Liver (tissue), 9 donors: ENCODE data around the gene ASB2. TPM values are rescaled to one million over a fixed set of nuclear protein-coding genes. Genes with fewer than 3 reads are reported as not detected.

Source experiments
- DNase-seq: peaks from one replicate; pipeline ENCODE4 v3.0.0-alpha.2; 2017; ENCODE audit warnings: low spot score
- H3K27ac ChIP-seq, 2 donors: one replicate each; pipeline ENCODE4 v1.7.0; 2013; ENCODE audit warnings: inconsistent platforms in 2 of 2, low read length in 2 of 2, control low read depth in 1 of 2, low read depth in 1 of 2, mild to moderate bottlenecking in 1 of 2
- H3K27me3 ChIP-seq, 4 donors: one replicate each; pipeline versions ENCODE4 v1.6.1 to v1.7.0; 2013; ENCODE audit warnings: low read length in 3 of 4, inconsistent platforms in 1 of 4, mild to moderate bottlenecking in 1 of 4, moderate library complexity in 1 of 4; ENCODE audit not compliant: control insufficient read depth in 4 of 4, insufficient read depth in 4 of 4
- H3K36me3 ChIP-seq, 4 donors: one replicate each; pipeline versions ENCODE4 v1.6.1 to v1.7.0; 2013; ENCODE audit warnings: low read length in 3 of 4, mild to moderate bottlenecking in 3 of 4, low read depth in 1 of 4, moderate library complexity in 1 of 4; ENCODE audit not compliant: control insufficient read depth in 4 of 4, insufficient read depth in 3 of 4
- H3K4me1 ChIP-seq, 4 donors: one replicate each; pipeline versions ENCODE4 v1.6.1 to v1.7.0; 2013; ENCODE audit warnings: low read length in 3 of 4, mild to moderate bottlenecking in 3 of 4, moderate library complexity in 1 of 4; ENCODE audit not compliant: control insufficient read depth in 4 of 4, insufficient read depth in 4 of 4
- H3K4me3 ChIP-seq, 3 donors: one replicate each; pipeline versions ENCODE4 v1.6.1 to v1.7.0; 2013; ENCODE audit warnings: low read length in 3 of 3, control low read depth in 1 of 3, low read depth in 1 of 3, mild to moderate bottlenecking in 1 of 3
- H3K9ac ChIP-seq, 2 donors: one replicate each; pipeline ENCODE4 v1.7.0; 2013; ENCODE audit warnings: low read length in 2 of 2, mild to moderate bottlenecking in 2 of 2, moderate library complexity in 2 of 2, control low read depth in 1 of 2, low read depth in 1 of 2
- H3K9me3 ChIP-seq, 4 donors: one replicate each; pipeline versions ENCODE4 v1.6.1 to v1.7.0; 2013; ENCODE audit warnings: low read length in 3 of 4; ENCODE audit not compliant: control insufficient read depth in 4 of 4
- EGR1 ChIP-seq, 2 donors: IDR thresholded peaks; 2 replicates each; pipeline ENCODE4 v1.6.1; 2016 to 2018; ENCODE audit warnings: antibody characterized with exemption in 2 of 2, low read depth in 2 of 2
- FOXA1 ChIP-seq: IDR thresholded peaks from 2 replicates; pipeline ENCODE4 v1.6.1; 2016; ENCODE audit warnings: antibody characterized with exemption
- FOXA2 ChIP-seq: IDR thresholded peaks from 2 replicates; pipeline ENCODE4 v1.6.1; 2016; ENCODE audit warnings: antibody characterized with exemption
- GABPA ChIP-seq, 2 donors: IDR thresholded peaks in 1 of 2; conservative IDR thresholded peaks in 1 of 2; 2 replicates each; pipeline ENCODE4 v1.6.1; 2016; ENCODE audit warnings: antibody characterized with exemption in 2 of 2, mild to moderate bottlenecking in 1 of 2, moderate library complexity in 1 of 2
- HNF4A ChIP-seq, 2 donors: conservative IDR thresholded peaks; 2 replicates each; pipeline ENCODE4 v1.6.1; 2016; ENCODE audit warnings: antibody characterized with exemption in 2 of 2, mild to moderate bottlenecking in 2 of 2
- HNF4G ChIP-seq: IDR thresholded peaks from 2 replicates; pipeline ENCODE4 v1.6.1; 2016; ENCODE audit warnings: antibody characterized with exemption
- JUND ChIP-seq, 2 donors: IDR thresholded peaks; 2 replicates each; pipeline ENCODE4 v1.6.1; 2016; ENCODE audit warnings: antibody characterized with exemption in 2 of 2
- NR2F2 ChIP-seq: IDR thresholded peaks from 2 replicates; pipeline ENCODE4 v1.6.1; 2016; ENCODE audit warnings: antibody characterized with exemption
- RAD21 ChIP-seq, 2 donors: IDR thresholded peaks; 2 replicates each; pipeline ENCODE4 v1.6.1; 2016; ENCODE audit warnings: antibody characterized with exemption in 2 of 2, mild to moderate bottlenecking in 2 of 2
- RXRA ChIP-seq, 2 donors: IDR thresholded peaks; 2 replicates each; pipeline ENCODE4 v1.6.1; 2017 to 2018; ENCODE audit warnings: antibody characterized with exemption in 2 of 2, mild to moderate bottlenecking in 1 of 2
- SP1 ChIP-seq: IDR thresholded peaks from 2 replicates; pipeline ENCODE4 v1.6.1; 2018; ENCODE audit warnings: antibody characterized with exemption, mild to moderate bottlenecking
- TAF1 ChIP-seq: conservative IDR thresholded peaks from 2 replicates; pipeline ENCODE4 v1.6.1; 2016; ENCODE audit warnings: antibody characterized with exemption, mild to moderate bottlenecking
- YY1 ChIP-seq: IDR thresholded peaks from 2 replicates; pipeline ENCODE4 v1.6.1; 2016; ENCODE audit warnings: antibody characterized with exemption, mild to moderate bottlenecking
- WGBS: extraction: QIAGEN DNeasy Blood & Tissue Kit; methylation state at CpG from one replicate; pipeline ENCODE4 v1.1.7; 2013; 5-methylcytosine and 5-hydroxymethylcytosine counted together
- polyA plus RNA-seq, 2 donors: library from polyadenylated mRNA; stranded (reverse) in 1 of 2; unstranded in 1 of 2; fragments of 200-250 nt in 1 of 2; fragments of >200 nt in 1 of 2; fragmentation: Nextera tagmentation in 1 of 2; extraction: Ambion mirVana in 1 of 2; gene quantifications; one replicate each; pipeline versions ENCODE4 v1.2.1 to v1.2.3, GENCODE V29; 2013 to 2015
- total RNA-seq, 2 donors: library from RNA; depleted of rRNA; stranded (reverse); fragments of >200 nt; gene quantifications; one replicate each; pipeline ENCODE4 v1.2.3, GENCODE V29; 2014
- TF ChIP-seq, protein P1 (sequence below): fragments of 150-350 bp; IDR thresholded peaks from 2 replicates; pipeline ENCODE4 v1.5.1; 2017; ENCODE audit warnings: improper control_type of control experiment, low read depth, low read length; ENCODE audit not compliant: missing input control
- TF ChIP-seq, protein P2 (sequence below): IDR thresholded peaks from 2 replicates; pipeline ENCODE4 v1.6.1; 2016; ENCODE audit warnings: antibody characterized with exemption
- TF ChIP-seq, protein P3 (sequence below): IDR thresholded peaks from 2 replicates; pipeline ENCODE4 v1.6.1; 2016; ENCODE audit warnings: antibody characterized with exemption, mild to moderate bottlenecking
- TF ChIP-seq, protein P4 (sequence below): IDR thresholded peaks from 2 replicates; pipeline ENCODE4 v1.6.1; 2016; ENCODE audit warnings: antibody characterized with exemption
- TF ChIP-seq, protein P5 (sequence below): IDR thresholded peaks from 2 replicates; pipeline ENCODE4 v1.6.1; 2016; ENCODE audit warnings: antibody characterized with exemption
- donor health status: healthy.
- donor health status: healthy.
- donor health status: healthy.
- donor health status: healthy.
- donor health status: healthy.

ASB2 gene
- total and polyA plus RNA-seq, 4 donors: 0.18 to 0.56 (median 0.38) TPM

GRCh38 chr14:93892505-93892839, 83.9 kb downstream of the ASB2 start:
- DNase-seq: no peak
- TF ChIP-seq NR2F2 (no peak), TAF1 (no peak), HNF4A (conservative IDR thresholded peaks at IDR 0.05) (no peak), SP1 (no peak), GABPA (IDR thresholded peaks at IDR 0.05 in 1 of 2, conservative IDR thresholded peaks at IDR 0.05 in 1 of 2) (no peak)
- TF ChIP-seq, protein P1, sequence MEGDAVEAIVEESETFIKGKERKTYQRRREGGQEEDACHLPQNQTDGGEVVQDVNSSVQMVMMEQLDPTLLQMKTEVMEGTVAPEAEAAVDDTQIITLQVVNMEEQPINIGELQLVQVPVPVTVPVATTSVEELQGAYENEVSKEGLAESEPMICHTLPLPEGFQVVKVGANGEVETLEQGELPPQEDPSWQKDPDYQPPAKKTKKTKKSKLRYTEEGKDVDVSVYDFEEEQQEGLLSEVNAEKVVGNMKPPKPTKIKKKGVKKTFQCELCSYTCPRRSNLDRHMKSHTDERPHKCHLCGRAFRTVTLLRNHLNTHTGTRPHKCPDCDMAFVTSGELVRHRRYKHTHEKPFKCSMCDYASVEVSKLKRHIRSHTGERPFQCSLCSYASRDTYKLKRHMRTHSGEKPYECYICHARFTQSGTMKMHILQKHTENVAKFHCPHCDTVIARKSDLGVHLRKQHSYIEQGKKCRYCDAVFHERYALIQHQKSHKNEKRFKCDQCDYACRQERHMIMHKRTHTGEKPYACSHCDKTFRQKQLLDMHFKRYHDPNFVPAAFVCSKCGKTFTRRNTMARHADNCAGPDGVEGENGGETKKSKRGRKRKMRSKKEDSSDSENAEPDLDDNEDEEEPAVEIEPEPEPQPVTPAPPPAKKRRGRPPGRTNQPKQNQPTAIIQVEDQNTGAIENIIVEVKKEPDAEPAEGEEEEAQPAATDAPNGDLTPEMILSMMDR: no peak
- TF ChIP-seq, protein P2, sequence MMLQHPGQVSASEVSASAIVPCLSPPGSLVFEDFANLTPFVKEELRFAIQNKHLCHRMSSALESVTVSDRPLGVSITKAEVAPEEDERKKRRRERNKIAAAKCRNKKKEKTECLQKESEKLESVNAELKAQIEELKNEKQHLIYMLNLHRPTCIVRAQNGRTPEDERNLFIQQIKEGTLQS: no peak
- no peaks in the 10 kb centered on the region for H3K9me3 ChIP-seq
- no peaks in the 10 kb centered on the region for H3K36me3 ChIP-seq
- no peak overlapping the region for H3K4me3 ChIP-seq
- 63% methylated on average over 5 of the region's 5 CpGs for WGBS
- no peak overlapping the region for H3K9ac ChIP-seq
- no peaks in the 10 kb centered on the region for H3K4me1 ChIP-seq
- H3K27ac ChIP-seq: no peak overlapping the region
- no peaks in the 10 kb centered on the region for H3K27me3 ChIP-seq

- H3K27me3 ChIP-seq: no peaks in the 10 kb centered on the region
- H3K9me3 ChIP-seq: no peaks in the 10 kb centered on the region
- no peaks in the 10 kb centered on the region for H3K36me3 ChIP-seq
- no peak overlapping the region for H3K4me3 ChIP-seq
- DNase-seq: no peak
- H3K9ac ChIP-seq: no peak overlapping the region
- no peaks in the 10 kb centered on the region for H3K4me1 ChIP-seq
- H3K27ac ChIP-seq: no peak overlapping the region
- TF ChIP-seq FOXA2 (no peak), EGR1 (IDR thresholded peaks at IDR 0.05; ENCODE audit: low read depth in 2 of 2) (no peak), HNF4G (no peak), TAF1 (no peak), NR2F2 (no peak), RAD21 (IDR thresholded peaks at IDR 0.05) (no peak), FOXA1 (no peak), GABPA (IDR thresholded peaks at IDR 0.05 in 1 of 2, conservative IDR thresholded peaks at IDR 0.05 in 1 of 2) (no peak), YY1 (no peak), HNF4A (conservative IDR thresholded peaks at IDR 0.05) (no peak), RXRA (IDR thresholded peaks at IDR 0.05) (no peak), JUND (IDR thresholded peaks at IDR 0.05) (no peak), SP1 (no peak)
- TF ChIP-seq, protein P3, sequence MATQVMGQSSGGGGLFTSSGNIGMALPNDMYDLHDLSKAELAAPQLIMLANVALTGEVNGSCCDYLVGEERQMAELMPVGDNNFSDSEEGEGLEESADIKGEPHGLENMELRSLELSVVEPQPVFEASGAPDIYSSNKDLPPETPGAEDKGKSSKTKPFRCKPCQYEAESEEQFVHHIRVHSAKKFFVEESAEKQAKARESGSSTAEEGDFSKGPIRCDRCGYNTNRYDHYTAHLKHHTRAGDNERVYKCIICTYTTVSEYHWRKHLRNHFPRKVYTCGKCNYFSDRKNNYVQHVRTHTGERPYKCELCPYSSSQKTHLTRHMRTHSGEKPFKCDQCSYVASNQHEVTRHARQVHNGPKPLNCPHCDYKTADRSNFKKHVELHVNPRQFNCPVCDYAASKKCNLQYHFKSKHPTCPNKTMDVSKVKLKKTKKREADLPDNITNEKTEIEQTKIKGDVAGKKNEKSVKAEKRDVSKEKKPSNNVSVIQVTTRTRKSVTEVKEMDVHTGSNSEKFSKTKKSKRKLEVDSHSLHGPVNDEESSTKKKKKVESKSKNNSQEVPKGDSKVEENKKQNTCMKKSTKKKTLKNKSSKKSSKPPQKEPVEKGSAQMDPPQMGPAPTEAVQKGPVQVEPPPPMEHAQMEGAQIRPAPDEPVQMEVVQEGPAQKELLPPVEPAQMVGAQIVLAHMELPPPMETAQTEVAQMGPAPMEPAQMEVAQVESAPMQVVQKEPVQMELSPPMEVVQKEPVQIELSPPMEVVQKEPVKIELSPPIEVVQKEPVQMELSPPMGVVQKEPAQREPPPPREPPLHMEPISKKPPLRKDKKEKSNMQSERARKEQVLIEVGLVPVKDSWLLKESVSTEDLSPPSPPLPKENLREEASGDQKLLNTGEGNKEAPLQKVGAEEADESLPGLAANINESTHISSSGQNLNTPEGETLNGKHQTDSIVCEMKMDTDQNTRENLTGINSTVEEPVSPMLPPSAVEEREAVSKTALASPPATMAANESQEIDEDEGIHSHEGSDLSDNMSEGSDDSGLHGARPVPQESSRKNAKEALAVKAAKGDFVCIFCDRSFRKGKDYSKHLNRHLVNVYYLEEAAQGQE: no peak
- TF ChIP-seq, protein P4, sequence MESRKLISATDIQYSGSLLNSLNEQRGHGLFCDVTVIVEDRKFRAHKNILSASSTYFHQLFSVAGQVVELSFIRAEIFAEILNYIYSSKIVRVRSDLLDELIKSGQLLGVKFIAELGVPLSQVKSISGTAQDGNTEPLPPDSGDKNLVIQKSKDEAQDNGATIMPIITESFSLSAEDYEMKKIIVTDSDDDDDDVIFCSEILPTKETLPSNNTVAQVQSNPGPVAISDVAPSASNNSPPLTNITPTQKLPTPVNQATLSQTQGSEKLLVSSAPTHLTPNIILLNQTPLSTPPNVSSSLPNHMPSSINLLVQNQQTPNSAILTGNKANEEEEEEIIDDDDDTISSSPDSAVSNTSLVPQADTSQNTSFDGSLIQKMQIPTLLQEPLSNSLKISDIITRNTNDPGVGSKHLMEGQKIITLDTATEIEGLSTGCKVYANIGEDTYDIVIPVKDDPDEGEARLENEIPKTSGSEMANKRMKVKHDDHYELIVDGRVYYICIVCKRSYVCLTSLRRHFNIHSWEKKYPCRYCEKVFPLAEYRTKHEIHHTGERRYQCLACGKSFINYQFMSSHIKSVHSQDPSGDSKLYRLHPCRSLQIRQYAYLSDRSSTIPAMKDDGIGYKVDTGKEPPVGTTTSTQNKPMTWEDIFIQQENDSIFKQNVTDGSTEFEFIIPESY: no peak
- TF ChIP-seq, protein P5, sequence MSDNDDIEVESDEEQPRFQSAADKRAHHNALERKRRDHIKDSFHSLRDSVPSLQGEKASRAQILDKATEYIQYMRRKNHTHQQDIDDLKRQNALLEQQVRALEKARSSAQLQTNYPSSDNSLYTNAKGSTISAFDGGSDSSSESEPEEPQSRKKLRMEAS: no peak
- TF ChIP-seq, protein P1: no peak
- TF ChIP-seq, protein P2: no peak
- 71% methylated on average over 15 of the region's 15 CpGs for WGBS
Observed at GRCh38 chr14:93891756-93892504, 84.4 kb downstream of the ASB2 start.
